Parathyroid adenoma (tissue), 2 donors: ENCODE measurements around the gene TMX1.

Experiments
- H2AFZ ChIP-seq: fragments of 300-600 bp; sonication (generic); one replicate; pipeline ENCODE4 v1.7.0; 2017; ENCODE audit warnings: antibody characterized with exemption, mild to moderate bottlenecking
- H3K27ac ChIP-seq: fragments of 300-600 bp; sonication (generic); one replicate; pipeline ENCODE4 v1.7.0; 2017
- H3K27me3 ChIP-seq: fragments of 300-600 bp; sonication (generic); one replicate; pipeline ENCODE4 v1.7.0; 2017; ENCODE audit warnings: low read length; ENCODE audit not compliant: control insufficient read depth, insufficient read depth
- H3K36me3 ChIP-seq: fragments of 300-600 bp; sonication (generic); one replicate; pipeline ENCODE4 v1.7.0; 2017; ENCODE audit warnings: low read length; ENCODE audit not compliant: control insufficient read depth, insufficient read depth
- H3K4me1 ChIP-seq: fragments of 300-600 bp; sonication (generic); one replicate; pipeline ENCODE4 v1.7.0; 2017; ENCODE audit warnings: control low read depth
- H3K4me2 ChIP-seq: fragments of 300-600 bp; sonication (generic); one replicate; pipeline ENCODE4 v1.7.0; 2017; ENCODE audit warnings: low read length
- H3K4me3 ChIP-seq: fragments of 300-600 bp; sonication (generic); one replicate; pipeline ENCODE4 v1.7.0; 2017; ENCODE audit warnings: low read depth, low read length
- H3K79me2 ChIP-seq: fragments of 300-600 bp; sonication (generic); one replicate; pipeline ENCODE4 v1.7.0; 2017; ENCODE audit warnings: control low read depth
- H3K9ac ChIP-seq: fragments of 300-600 bp; sonication (generic); one replicate; pipeline ENCODE4 v1.7.0; 2017; ENCODE audit warnings: mild to moderate bottlenecking
- H3K9me3 ChIP-seq: fragments of 300-600 bp; sonication (generic); one replicate; pipeline ENCODE4 v1.7.0; 2017; ENCODE audit warnings: low read length; ENCODE audit not compliant: control insufficient read depth
- TF ChIP-seq, protein P1 (sequence below): fragments of 300-600 bp; sonication (generic); IDR thresholded peaks from one replicate; pipeline ENCODE4 v1.7.0; 2017; ENCODE audit warnings: antibody characterized with exemption, mild to moderate bottlenecking
- donor health status: primary hyperparathyroidism.

TMX1 gene

DNA sequence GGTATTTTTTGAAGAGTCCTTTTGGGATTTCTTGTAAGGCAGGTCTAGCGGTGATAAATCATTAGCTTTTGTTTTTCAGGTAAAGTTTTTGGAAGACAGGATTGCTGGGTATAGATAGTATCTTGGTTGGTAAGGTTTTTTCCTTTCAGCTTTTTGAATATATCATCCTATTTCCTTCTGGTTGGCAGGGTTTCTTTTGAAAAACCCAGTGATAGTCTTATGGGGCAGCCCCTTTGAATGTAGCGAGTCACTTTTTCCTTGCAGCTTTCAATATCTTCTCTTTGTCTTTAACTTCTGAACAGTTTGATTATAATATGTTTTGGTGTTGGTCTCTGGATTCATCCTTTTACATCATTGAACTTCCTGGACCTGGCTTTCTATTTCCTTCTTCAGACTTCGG, 20.2 kb downstream of the TMX1 start:
- no peak overlapping the region for H2AFZ ChIP-seq
- no peaks in the 10 kb centered on the region for H3K36me3 ChIP-seq
- TF ChIP-seq, protein P1, sequence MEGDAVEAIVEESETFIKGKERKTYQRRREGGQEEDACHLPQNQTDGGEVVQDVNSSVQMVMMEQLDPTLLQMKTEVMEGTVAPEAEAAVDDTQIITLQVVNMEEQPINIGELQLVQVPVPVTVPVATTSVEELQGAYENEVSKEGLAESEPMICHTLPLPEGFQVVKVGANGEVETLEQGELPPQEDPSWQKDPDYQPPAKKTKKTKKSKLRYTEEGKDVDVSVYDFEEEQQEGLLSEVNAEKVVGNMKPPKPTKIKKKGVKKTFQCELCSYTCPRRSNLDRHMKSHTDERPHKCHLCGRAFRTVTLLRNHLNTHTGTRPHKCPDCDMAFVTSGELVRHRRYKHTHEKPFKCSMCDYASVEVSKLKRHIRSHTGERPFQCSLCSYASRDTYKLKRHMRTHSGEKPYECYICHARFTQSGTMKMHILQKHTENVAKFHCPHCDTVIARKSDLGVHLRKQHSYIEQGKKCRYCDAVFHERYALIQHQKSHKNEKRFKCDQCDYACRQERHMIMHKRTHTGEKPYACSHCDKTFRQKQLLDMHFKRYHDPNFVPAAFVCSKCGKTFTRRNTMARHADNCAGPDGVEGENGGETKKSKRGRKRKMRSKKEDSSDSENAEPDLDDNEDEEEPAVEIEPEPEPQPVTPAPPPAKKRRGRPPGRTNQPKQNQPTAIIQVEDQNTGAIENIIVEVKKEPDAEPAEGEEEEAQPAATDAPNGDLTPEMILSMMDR = no peak
- no peaks in the 10 kb centered on the region for H3K4me1 ChIP-seq
- no peak overlapping the region for H3K4me3 ChIP-seq
- no peak overlapping the region for H3K27ac ChIP-seq
- no peaks in the 10 kb centered on the region for H3K9me3 ChIP-seq
- no peak overlapping the region for H3K9ac ChIP-seq
- H3K4me2 ChIP-seq = no peak overlapping the region
- no peaks in the 10 kb centered on the region for H3K27me3 ChIP-seq
- H3K79me2 ChIP-seq = no peaks in the 10 kb centered on the region

DNA sequence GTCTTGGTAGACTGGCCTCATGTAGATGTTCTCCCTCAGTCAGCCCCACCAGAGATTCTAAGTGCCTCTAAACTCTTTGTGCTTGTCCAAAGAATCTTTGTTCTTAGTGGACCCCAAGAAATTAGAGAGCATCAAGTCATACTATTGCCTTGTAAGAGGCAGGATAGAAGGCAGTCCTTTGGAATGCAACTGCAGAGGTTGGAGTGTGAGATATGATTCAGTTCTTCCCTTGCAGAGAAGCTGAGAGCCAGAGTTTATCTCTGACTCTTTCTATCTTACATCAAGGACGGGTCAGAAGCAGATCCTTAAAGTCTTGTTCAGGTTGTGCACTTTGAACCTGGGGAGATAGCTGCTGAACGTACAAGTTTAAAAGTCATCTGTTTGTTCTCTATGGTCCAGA, 21.1 kb downstream of the TMX1 start:
- H3K27me3 ChIP-seq = no peaks in the 10 kb centered on the region
- no peaks in the 10 kb centered on the region for H3K9me3 ChIP-seq
- no peaks in the 10 kb centered on the region for H3K79me2 ChIP-seq
- H3K4me3 ChIP-seq = no peak overlapping the region
- no peak overlapping the region for H3K27ac ChIP-seq
- H3K36me3 ChIP-seq = no peaks in the 10 kb centered on the region
- no peaks in the 10 kb centered on the region for H3K4me1 ChIP-seq
- no peak overlapping the region for H2AFZ ChIP-seq
- H3K4me2 ChIP-seq = no peak overlapping the region
- TF ChIP-seq, protein P1 = no peak
- H3K9ac ChIP-seq = no peak overlapping the region

DNA sequence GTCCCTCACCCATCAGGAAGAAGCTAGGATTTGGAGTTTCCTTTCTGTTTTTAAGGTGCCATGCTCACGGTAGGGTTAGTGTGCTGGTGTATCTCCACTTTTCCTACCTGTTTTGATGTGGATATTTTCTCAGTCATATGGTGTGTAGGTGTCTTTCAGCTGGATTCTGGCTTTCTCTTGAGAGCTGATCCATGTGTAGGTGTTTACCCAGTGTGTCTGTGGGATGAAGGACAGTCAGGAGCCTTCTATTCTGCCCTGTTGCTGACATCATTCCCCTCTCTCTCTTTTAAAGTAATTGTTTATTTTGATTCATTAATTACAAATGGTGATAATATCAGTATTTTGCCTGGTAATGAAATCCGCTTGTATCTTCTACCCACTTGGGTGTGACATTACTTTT, 22.8 kb downstream of the TMX1 start:
- Histone ChIP-seq H3K4me1 (no peaks in the 10 kb centered on the region), H3K4me3 (no peak overlapping the region), H3K27me3 (no peaks in the 10 kb centered on the region), H2AFZ (no peak overlapping the region), H3K36me3 (no peaks in the 10 kb centered on the region), H3K79me2 (no peaks in the 10 kb centered on the region), H3K4me2 (no peak overlapping the region), H3K27ac (no peak overlapping the region), H3K9ac (no peak overlapping the region), H3K9me3 (no peaks in the 10 kb centered on the region)
- TF ChIP-seq, protein P1 = no peak

DNA sequence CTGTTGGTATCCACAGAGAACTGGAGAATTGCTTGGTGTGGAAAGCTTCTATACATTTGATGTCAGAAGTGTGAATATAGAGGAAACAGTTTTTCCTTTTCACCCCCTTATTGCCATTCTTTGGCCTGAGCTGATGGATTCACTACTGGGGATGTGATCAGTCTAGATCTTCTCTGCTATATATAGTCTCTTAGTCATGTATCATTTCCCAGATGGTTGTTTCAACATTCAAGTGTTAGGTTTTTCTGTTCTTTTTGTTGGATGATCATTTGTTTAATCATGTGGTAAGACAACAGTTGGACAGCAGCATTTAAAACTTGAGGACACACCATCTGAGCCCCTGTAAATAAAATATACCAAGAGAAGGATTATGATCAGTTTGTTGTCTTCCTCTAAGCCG, 29.6 kb downstream of the TMX1 start:
- Histone ChIP-seq H3K27ac (no peak overlapping the region), H3K9me3 (no peaks in the 10 kb centered on the region), H3K4me3 (no peak overlapping the region), H3K36me3 (no peaks in the 10 kb centered on the region), H3K9ac (no peak overlapping the region), H3K4me1 (no peaks in the 10 kb centered on the region), H3K27me3 (no peaks in the 10 kb centered on the region), H2AFZ (no peak overlapping the region), H3K4me2 (no peak overlapping the region), H3K79me2 (no peaks in the 10 kb centered on the region)
- TF ChIP-seq, protein P1 = no peak

DNA sequence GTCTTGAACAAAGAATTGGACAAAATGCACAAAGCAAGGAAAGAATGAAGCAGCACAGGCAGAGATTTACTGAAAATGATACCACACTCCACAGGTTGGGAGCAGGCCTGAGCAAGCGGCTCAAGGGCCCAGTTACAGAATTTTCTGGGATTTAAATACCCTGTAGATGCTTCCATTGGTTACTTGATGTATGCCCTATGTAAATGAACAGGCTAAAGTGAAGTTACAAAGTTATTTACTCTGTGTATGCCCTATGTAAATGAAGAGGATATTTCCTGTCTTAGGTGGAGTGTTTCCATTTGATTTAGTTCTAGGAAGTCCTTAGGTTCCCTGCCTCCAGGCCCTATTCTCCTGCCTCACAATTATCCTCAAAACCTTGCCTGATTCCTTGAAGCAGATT, 36.6 kb downstream of the TMX1 start:
- no peak overlapping the region for H3K27ac ChIP-seq
- no peak overlapping the region for H2AFZ ChIP-seq
- no peak overlapping the region for H3K9ac ChIP-seq
- no peaks in the 10 kb centered on the region for H3K4me1 ChIP-seq
- no peaks in the 10 kb centered on the region for H3K27me3 ChIP-seq
- H3K79me2 ChIP-seq = no peaks in the 10 kb centered on the region
- no peaks in the 10 kb centered on the region for H3K9me3 ChIP-seq
- TF ChIP-seq, protein P1 = no peak
- H3K4me2 ChIP-seq = no peak overlapping the region
- no peaks in the 10 kb centered on the region for H3K36me3 ChIP-seq
- H3K4me3 ChIP-seq = no peak overlapping the region
